GM12873 (cell line): ENCODE data around the gene CARD8.

ENCODE experiments used
- TF ChIP-seq, protein P1 (sequence below): IDR thresholded peaks from 2 replicates; pipeline ENCODE4 v1.5.1; 2012; ENCODE audit warnings: low read depth, mild to moderate bottlenecking, moderate library complexity, low read length, control low read depth; ENCODE audit not compliant: insufficient read depth; ENCODE audit errors: missing control alignments

The CARD8 gene

DNA sequence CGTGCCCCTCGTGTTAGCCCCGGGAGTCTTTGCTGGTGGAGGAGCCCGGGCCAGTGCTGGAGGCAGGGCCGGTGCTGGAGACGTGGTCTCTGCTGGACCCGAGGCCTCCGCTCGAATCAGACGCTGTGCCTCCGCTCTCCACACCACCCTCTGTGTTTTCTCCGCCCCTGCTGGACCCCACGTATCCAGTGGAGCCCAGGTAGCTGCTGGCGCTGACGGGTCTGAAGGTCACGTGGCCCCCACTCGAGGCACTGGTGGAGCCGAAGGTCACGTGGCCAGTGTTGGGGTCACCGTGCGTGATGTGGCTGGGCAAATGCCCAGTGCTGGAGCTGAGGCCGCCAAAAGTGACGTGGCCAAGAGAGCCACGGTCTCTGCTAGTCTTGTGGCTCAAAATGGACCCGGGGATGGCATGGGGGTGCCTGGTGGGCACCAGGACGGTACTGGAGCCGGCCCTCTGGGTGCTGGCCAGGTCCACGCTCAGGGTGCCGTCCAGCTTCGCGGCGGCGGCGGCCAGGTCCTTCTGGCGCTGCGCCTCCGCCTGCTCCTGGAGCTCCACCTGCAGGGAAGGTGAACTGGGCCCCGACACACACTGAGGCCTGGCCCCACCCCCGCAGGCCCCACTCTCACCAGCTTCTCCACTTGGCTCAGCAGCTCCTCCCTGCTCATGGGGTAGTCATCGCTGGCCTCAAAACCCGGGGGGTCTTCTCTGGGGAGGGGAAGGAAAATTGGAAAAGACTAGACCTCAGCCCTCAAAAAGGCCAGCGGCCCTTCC lies 41.4 kb upstream of the CARD8 start:
- TF ChIP-seq, protein P1, sequence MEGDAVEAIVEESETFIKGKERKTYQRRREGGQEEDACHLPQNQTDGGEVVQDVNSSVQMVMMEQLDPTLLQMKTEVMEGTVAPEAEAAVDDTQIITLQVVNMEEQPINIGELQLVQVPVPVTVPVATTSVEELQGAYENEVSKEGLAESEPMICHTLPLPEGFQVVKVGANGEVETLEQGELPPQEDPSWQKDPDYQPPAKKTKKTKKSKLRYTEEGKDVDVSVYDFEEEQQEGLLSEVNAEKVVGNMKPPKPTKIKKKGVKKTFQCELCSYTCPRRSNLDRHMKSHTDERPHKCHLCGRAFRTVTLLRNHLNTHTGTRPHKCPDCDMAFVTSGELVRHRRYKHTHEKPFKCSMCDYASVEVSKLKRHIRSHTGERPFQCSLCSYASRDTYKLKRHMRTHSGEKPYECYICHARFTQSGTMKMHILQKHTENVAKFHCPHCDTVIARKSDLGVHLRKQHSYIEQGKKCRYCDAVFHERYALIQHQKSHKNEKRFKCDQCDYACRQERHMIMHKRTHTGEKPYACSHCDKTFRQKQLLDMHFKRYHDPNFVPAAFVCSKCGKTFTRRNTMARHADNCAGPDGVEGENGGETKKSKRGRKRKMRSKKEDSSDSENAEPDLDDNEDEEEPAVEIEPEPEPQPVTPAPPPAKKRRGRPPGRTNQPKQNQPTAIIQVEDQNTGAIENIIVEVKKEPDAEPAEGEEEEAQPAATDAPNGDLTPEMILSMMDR = no peak

DNA sequence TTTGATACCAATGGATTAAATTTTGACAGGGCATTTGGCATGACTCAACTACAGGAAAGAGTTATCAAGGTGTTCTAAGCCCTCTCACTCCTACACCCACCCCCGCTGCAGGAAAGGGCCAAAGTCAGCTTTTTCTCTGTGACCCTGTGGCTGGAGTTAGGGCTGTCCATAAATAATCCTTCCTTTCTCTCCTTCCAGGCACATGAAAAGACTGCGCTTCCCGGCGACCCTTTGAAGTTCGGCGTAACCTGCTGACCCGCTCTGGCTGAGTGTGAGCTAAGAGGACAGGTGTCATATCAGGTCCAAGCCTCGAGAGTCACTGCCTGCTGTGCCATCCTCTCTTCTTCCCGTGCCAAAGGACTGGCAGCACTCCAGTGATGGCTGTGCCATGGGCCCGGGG lies 39.7 kb upstream of the CARD8 start:
- TF ChIP-seq, protein P1 = no peak

DNA sequence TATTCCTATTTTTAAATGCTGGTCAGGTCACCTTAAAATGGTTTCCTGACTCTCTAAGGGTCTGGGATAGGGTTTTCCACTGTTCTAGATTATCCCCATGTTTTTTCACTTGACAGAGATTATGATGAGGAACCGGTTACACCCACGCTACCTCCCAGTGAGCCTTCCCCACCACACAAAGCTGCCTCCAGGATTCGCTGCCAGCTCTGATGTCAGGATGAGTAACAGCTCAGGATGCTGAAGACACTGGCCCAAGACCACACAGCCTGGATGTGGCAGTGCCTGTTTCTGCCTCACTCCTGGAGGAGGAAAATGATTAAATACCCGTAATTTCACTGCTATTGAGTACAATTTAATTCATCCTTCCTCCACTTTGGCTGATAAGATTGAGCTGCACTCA lies 37.1 kb upstream of the CARD8 start:
- TF ChIP-seq, protein P1 = no peak

DNA sequence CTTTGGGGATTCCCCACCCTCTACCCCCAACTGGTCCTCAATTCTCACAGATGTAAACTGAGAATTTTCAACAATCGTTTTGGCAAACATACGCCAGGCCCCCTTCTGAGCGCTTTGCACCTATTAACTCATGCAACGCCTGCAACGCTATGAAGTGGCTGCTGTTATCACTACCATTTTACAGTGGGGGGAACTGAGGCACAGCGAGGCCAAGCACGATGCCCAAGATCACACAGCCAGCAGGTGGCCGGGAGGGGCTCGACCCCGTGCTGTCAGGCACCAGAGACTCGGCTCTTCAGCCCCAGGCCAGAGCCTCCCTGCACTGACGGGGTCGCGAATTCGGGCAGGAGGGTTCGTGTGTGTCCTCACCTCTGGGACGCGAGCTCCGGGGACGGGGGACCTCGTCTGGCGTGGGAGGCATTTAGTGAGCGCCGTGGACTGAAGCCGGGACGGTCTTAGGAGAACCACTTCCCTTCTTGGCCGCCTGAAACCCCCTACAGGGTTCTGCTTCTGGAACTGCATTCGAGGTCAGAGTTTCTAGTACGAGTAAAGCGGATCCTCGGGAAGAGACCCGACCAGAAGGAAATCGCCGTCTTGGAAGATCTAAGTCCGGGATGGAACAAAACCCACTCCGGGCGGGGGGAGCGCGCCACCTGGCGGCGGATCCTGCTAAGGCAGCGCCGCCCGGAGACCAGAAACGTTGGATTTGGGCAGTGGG lies 35.2 kb upstream of the CARD8 start:
- TF ChIP-seq, protein P1 = peak; percentile 97

DNA sequence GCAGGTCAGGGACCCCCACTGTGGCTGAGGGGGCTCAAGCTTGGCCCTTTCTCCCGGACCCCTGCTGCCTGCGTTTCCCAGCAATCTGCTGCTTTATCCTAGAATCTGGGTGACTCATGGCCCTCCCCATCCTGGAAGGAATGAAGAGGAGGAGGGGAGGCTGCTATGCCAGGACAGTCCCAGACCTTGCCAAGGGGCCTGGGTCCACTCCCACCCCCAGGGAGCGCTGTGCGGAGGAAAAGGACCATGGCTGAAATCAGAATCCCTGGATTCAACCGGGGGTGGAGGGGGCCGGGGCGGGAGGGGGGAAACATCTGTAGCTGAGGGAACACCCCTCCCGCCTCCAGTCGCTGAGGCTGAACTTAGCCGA lies 34.7 kb upstream of the CARD8 start:
- TF ChIP-seq, protein P1 = no peak

DNA sequence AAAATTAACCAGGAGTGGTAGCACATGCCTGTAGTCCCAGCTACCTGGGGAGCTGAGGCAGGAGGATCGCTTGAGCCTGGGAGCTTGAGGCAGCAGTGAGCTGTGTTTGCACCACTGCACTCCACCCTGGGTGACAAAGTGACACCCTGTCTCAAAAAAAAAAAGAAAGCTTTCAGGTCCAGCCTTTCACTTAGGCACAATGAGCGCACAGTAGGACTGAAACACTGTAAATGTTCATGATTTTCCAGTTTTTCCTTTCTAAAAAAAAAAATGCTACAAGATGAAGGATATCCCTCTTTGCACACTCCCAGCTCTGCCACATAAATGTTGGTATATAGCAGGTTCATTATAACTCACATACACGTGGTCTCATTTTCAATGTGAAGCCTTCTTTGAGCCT lies 32.0 kb upstream of the CARD8 start:
- TF ChIP-seq, protein P1 = no peak

DNA sequence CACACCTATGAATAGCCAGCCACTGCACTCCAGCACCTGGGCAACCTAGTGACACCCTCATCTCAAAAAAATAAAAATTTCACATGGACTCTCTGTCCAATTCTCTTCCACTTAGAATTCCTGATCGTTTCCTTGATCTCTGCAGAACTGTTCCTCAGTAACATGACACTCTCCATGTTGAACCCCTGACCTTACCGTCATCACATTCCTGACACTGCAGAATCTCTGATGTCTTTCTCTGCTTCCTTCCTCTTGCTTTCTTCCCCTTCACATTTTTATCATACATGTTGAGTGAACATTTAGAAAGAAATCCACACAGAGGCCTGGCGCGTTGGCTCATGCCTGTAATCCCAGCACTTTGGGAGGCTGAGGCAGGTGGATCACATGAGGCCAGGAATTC lies 29.2 kb upstream of the CARD8 start:
- TF ChIP-seq, protein P1 = no peak
